Right lobe of liver (tissue), 4 donors: Measurements from ENCODE around the gene MALAT1.
A peak's percentile ranks its signal among the peaks of the same experiment; 100 is the strongest.

Source experiments
- POLR2A ChIP-seq: fragments of 450-650 bp; IDR thresholded peaks from one replicate; pipeline ENCODE4 v1.6.1; 2017; ENCODE audit warnings: antibody characterized with exemption, mild to moderate bottlenecking
- TF ChIP-seq, protein P1 (sequence below), 4 donors: fragments of 200-600 bp in 3 of 4; fragments of 450-650 bp in 1 of 4; IDR thresholded peaks; one replicate each; pipeline versions ENCODE4 v1.5.1 to v1.8.0; 2016 to 2022; ENCODE audit warnings: antibody characterized with exemption in 4 of 4, mild to moderate bottlenecking in 2 of 4
- donor health status: DM: no; HTN: no; CAD: no.
- donor health status: DM: no; HTN: no; CAD: no.
- donor health status: DM: no; HTN: yes; CAD: no.

- TF ChIP-seq, protein P1, sequence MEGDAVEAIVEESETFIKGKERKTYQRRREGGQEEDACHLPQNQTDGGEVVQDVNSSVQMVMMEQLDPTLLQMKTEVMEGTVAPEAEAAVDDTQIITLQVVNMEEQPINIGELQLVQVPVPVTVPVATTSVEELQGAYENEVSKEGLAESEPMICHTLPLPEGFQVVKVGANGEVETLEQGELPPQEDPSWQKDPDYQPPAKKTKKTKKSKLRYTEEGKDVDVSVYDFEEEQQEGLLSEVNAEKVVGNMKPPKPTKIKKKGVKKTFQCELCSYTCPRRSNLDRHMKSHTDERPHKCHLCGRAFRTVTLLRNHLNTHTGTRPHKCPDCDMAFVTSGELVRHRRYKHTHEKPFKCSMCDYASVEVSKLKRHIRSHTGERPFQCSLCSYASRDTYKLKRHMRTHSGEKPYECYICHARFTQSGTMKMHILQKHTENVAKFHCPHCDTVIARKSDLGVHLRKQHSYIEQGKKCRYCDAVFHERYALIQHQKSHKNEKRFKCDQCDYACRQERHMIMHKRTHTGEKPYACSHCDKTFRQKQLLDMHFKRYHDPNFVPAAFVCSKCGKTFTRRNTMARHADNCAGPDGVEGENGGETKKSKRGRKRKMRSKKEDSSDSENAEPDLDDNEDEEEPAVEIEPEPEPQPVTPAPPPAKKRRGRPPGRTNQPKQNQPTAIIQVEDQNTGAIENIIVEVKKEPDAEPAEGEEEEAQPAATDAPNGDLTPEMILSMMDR (IDR thresholded peaks at IDR 0.05): no peak
- peak; percentile 54 for TF ChIP-seq POLR2A
These were observed 47.5 kb downstream of the MALAT1 start for GRCh38 chr11:65546217-65546958.
